ENCODE measurements around the gene MTMR11. TPM values are rescaled to one million over a fixed set of nuclear protein-coding genes. Genes with fewer than 3 reads are reported as not detected.
A peak's percentile ranks its signal among the peaks of the same experiment; 100 is the strongest.

Gene MTMR11
- total and polyA plus RNA-seq, 4 donors, result 6.9 to 11.2 (median 8.9) TPM

DNA sequence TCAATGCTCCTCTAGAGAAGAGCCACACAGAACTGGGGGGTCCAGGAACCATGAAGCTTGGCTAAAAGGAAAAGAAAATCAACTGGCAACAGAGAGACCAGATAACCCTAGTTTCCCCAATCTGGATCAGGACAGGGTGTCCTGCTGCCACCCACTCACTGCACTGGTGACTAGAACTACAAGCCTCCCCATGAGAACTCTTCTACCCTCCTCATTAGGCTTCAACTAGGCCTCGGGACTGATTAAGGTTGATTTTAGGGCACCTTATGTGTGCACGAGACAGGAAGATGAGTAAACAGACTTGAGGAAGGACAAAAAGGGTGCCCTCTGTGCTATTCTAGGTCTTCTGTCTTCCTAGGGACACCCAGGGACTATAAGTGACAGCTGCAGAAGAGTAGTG is 6.8 kb downstream of the MTMR11 start:
- Histone ChIP-seq H3K9ac (ENCODE audit: insufficient read depth in 1 of 2, low read length in 2 of 2) (no peak overlapping the region), H3K27me3 (ENCODE audit: control insufficient read depth in 3 of 3, insufficient read depth in 3 of 3, low read length in 2 of 3) (no peaks in the 10 kb centered on the region), H3K4me1 (ENCODE audit: control insufficient read depth in 5 of 5, insufficient read depth in 5 of 5, low read length in 5 of 5) (peaks cover 7 to 25% (median 8%) of the 10 kb centered on the region in 5 donors), H3K9me3 (ENCODE audit: control insufficient read depth in 4 of 4, insufficient read depth in 3 of 4, low read length in 3 of 4) (no peaks in the 10 kb centered on the region), H3K27ac (ENCODE audit: low read depth in 1 of 2, low read length in 1 of 2) (peak overlapping the region in 1 of 2 donors; percentile 39), H3K36me3 (ENCODE audit: control insufficient read depth in 4 of 4, insufficient read depth in 4 of 4, low read length in 4 of 4) (peaks cover 8 to 36% (median 22%) of the 10 kb centered on the region in 4 donors), H3K4me3 (no peak overlapping the region)
- no peak for DNase-seq
- no peak for ATAC-seq (ENCODE audit: insufficient read depth, low FRiP score)
- WGBS, 2 donors, result 65 to 82% methylated on average over 2 of the region's 2 CpGs
- TF ChIP-seq, protein P1, sequence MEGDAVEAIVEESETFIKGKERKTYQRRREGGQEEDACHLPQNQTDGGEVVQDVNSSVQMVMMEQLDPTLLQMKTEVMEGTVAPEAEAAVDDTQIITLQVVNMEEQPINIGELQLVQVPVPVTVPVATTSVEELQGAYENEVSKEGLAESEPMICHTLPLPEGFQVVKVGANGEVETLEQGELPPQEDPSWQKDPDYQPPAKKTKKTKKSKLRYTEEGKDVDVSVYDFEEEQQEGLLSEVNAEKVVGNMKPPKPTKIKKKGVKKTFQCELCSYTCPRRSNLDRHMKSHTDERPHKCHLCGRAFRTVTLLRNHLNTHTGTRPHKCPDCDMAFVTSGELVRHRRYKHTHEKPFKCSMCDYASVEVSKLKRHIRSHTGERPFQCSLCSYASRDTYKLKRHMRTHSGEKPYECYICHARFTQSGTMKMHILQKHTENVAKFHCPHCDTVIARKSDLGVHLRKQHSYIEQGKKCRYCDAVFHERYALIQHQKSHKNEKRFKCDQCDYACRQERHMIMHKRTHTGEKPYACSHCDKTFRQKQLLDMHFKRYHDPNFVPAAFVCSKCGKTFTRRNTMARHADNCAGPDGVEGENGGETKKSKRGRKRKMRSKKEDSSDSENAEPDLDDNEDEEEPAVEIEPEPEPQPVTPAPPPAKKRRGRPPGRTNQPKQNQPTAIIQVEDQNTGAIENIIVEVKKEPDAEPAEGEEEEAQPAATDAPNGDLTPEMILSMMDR (IDR thresholded peaks at IDR 0.05; ENCODE audit: control extremely low read depth, extremely low read depth), result no peak

DNA sequence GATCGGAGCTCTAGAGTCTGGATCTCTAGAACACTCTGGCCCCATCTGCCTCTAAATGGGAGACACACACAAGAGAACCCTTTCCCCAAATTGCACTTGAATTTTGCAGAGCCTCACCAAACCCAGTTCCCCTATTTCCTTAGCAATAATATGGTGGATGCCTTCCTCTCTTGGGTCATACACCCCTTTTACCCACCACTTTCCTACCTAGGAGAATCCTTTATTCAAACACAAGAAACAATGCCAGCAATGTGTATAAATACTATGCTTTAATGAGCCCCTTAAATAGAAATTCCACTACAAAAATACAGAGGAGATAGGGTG is 8.3 kb downstream of the MTMR11 start:
- Histone ChIP-seq H3K4me1 (ENCODE audit: control insufficient read depth in 5 of 5, insufficient read depth in 5 of 5, low read length in 5 of 5) (peaks cover 7 to 25% (median 8%) of the 10 kb centered on the region in 5 donors), H3K9ac (ENCODE audit: insufficient read depth in 1 of 2, low read length in 2 of 2) (peak overlapping the region in 1 of 2 donors; percentile 99), H3K9me3 (ENCODE audit: control insufficient read depth in 4 of 4, insufficient read depth in 3 of 4, low read length in 3 of 4) (no peaks in the 10 kb centered on the region), H3K36me3 (ENCODE audit: control insufficient read depth in 4 of 4, insufficient read depth in 4 of 4, low read length in 4 of 4) (peaks cover 19 to 40% (median 28%) of the 10 kb centered on the region in 4 donors), H3K27me3 (ENCODE audit: control insufficient read depth in 3 of 3, insufficient read depth in 3 of 3, low read length in 2 of 3) (no peaks in the 10 kb centered on the region), H3K4me3 (peak overlapping the region; percentile 95), H3K27ac (ENCODE audit: low read depth in 1 of 2, low read length in 1 of 2) (peak overlapping the region; percentile 94 to 98)
- 0 to 3% methylated on average over 1 of the region's 1 CpG for WGBS, 2 donors
- ATAC-seq (ENCODE audit: insufficient read depth, low FRiP score) (no peak), DNase-seq (no peak)
- TF ChIP-seq, protein P1 (IDR thresholded peaks at IDR 0.05; ENCODE audit: control extremely low read depth, extremely low read depth), result no peak

DNA sequence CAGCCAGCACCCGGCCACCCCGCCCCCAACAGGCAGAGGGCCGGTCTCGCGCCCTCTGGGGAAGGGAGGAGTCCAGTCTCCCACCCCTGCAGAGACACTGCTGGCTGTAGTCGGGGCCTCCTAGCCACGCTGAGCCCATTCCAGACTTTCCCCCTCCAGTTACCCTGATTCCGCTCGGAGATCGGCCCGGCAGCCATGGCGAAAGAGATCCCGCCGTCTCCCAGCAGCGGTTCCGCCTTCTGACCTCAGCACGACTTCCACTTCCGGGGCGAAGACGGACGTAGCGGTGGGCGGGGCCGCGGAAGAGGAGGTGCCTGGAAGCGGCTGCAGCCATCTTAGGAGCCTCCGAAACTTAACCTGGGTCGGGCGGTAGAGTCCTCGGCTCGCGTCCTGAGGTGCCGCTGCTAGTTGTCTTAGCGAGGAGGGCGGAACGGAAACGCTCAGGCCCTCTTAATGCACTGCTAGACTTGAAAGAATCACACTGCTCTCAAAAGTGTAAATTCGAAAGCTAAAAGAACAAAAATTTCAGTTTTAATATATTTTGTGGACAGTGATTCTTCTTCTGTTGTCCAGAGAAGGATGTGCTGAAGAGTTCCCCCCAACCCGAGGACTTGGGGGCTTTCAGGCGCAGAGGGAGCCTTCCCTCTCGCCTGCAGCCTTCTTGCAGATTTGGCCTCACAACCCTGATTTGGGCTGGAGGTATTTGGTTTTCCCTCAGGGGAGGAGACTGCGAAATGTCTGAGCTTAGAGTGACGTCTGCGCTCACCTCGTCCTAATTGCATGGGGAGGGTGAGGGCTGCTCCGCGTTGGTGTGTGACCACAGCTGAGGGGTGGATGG is 8.9 kb downstream of the MTMR11 start, which contains the start of gene SF3B4:
TSS of gene SF3B4 (minus strand) at position 241 of the 838 bp plus-strand sequence. CDS start at position 197, 44 bp downstream.
- Histone ChIP-seq H3K4me3 (peak within 1 kb of the TSS; percentile 95), H3K36me3 (ENCODE audit: control insufficient read depth in 4 of 4, insufficient read depth in 4 of 4, low read length in 4 of 4) (peaks cover 20 to 38% (median 30%) of the 10 kb centered on the region in 4 donors), H3K4me1 (ENCODE audit: control insufficient read depth in 5 of 5, insufficient read depth in 5 of 5, low read length in 5 of 5) (peaks cover 7 to 25% (median 8%) of the 10 kb centered on the region in 5 donors), H3K9me3 (ENCODE audit: control insufficient read depth in 4 of 4, insufficient read depth in 3 of 4, low read length in 3 of 4) (no peaks in the 10 kb centered on the region), H3K9ac (ENCODE audit: insufficient read depth in 1 of 2, low read length in 2 of 2) (peak within 1 kb of the TSS; percentile 84 to 99), H3K27me3 (ENCODE audit: control insufficient read depth in 3 of 3, insufficient read depth in 3 of 3, low read length in 2 of 3) (no peaks in the 10 kb centered on the region), H3K27ac (ENCODE audit: low read depth in 1 of 2, low read length in 1 of 2) (peak within 1 kb of the TSS; percentile 94 to 98)
- DNase-seq, result peak; percentile 96 to 98 (median 97)
- 0% methylated on average over 47 of the region's 47 CpGs for WGBS, 2 donors
- peak; percentile 98 for ATAC-seq (ENCODE audit: insufficient read depth, low FRiP score)
- TF ChIP-seq, protein P1 (IDR thresholded peaks at IDR 0.05; ENCODE audit: control extremely low read depth, extremely low read depth), result no peak
